ENCODE results near the gene ERFL.

DNA sequence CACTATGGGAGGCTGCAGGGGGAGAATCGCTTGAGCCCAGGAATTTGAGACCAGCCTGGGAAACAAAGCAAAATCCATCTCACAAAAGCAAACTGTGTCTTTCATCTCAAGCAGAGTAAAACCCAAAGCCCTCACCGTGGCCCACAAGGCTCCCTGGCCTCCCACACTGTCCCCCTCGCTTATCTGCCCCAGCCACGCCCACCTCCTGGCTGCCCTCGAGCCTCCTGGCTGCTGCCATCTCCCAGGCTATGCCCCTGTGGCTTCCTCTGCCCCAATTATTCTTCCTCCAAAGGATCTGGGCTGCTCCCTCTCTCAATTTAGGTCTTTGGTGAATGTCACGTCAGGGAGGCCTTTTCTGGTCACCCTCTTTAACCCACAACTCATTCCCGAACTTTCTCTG is 27.3 kb upstream of the ERFL start:
- TF ChIP-seq, protein P1, sequence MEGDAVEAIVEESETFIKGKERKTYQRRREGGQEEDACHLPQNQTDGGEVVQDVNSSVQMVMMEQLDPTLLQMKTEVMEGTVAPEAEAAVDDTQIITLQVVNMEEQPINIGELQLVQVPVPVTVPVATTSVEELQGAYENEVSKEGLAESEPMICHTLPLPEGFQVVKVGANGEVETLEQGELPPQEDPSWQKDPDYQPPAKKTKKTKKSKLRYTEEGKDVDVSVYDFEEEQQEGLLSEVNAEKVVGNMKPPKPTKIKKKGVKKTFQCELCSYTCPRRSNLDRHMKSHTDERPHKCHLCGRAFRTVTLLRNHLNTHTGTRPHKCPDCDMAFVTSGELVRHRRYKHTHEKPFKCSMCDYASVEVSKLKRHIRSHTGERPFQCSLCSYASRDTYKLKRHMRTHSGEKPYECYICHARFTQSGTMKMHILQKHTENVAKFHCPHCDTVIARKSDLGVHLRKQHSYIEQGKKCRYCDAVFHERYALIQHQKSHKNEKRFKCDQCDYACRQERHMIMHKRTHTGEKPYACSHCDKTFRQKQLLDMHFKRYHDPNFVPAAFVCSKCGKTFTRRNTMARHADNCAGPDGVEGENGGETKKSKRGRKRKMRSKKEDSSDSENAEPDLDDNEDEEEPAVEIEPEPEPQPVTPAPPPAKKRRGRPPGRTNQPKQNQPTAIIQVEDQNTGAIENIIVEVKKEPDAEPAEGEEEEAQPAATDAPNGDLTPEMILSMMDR (conservative IDR thresholded peaks at IDR 0.05), result no peak
- no peak for TF ChIP-seq EZH2 (IDR thresholded peaks at IDR 0.05; ENCODE audit: low read depth)
